ENCODE data around the gene NAALADL2.

Gene NAALADL2

GRCh38 chr3:175410251-175410650 lies 551.1 kb downstream of the NAALADL2 start:
- no peak for TF ChIP-seq CTCF (IDR thresholded peaks at IDR 0.05)

- no peak for TF ChIP-seq CTCF (IDR thresholded peaks at IDR 0.05)
Measured at GRCh38 chr3:175411405-175411804, 552.3 kb downstream of the NAALADL2 start.

- no peak for TF ChIP-seq CTCF (IDR thresholded peaks at IDR 0.05)
Measured at GRCh38 chr3:175411946-175412345, 552.8 kb downstream of the NAALADL2 start.

GRCh38 chr3:175413926-175414325 lies 554.8 kb downstream of the NAALADL2 start:
- TF ChIP-seq CTCF (IDR thresholded peaks at IDR 0.05): no peak

- no peak for TF ChIP-seq CTCF (IDR thresholded peaks at IDR 0.05)
Measured at GRCh38 chr3:175416600-175416999, 557.5 kb downstream of the NAALADL2 start.

- TF ChIP-seq CTCF (IDR thresholded peaks at IDR 0.05): no peak
Measured at GRCh38 chr3:175417426-175417825, 558.3 kb downstream of the NAALADL2 start.

- TF ChIP-seq CTCF (IDR thresholded peaks at IDR 0.05): no peak
Measured at GRCh38 chr3:175421902-175422301, 562.8 kb downstream of the NAALADL2 start.

- no peak for TF ChIP-seq CTCF (IDR thresholded peaks at IDR 0.05)
Measured at GRCh38 chr3:175422744-175423143, 563.6 kb downstream of the NAALADL2 start.
